ENCODE results near the gene C2orf76.

C2orf76 gene

GRCh38 chr2:119306196-119306590 is 60.4 kb downstream of the C2orf76 start:
- Histone ChIP-seq H3K27ac (peak overlapping the region; percentile 39; the same call in 1 of the 2 replicates), H3K36me3 (ENCODE audit: insufficient read depth, low read length) (no peaks in the 10 kb centered on the region), H3K9ac (ENCODE audit: insufficient read length) (no peak overlapping the region), H3K9me3 (ENCODE audit: low read depth, low read length) (no peaks in the 10 kb centered on the region), H3K4me3 (no peak overlapping the region)
- TF ChIP-seq EZH2 (IDR thresholded peaks at IDR 0.05) (no peak), FOXP2 (optimal IDR thresholded peaks at IDR 0.05; ENCODE audit: control extremely low read depth, extremely low read length, insufficient read depth) (no peak), POLR2AphosphoS5 (IDR thresholded peaks at IDR 0.05; ENCODE audit: borderline replicate concordance, low read depth, low read length) (no peak)
- DNase-seq (ENCODE audit: low read depth, low spot score): no peak

GRCh38 chr2:119305497-119306195 is 61.0 kb downstream of the C2orf76 start:
- H3K9me3 ChIP-seq (ENCODE audit: low read depth, low read length): no peaks in the 10 kb centered on the region
- no peak for DNase-seq (ENCODE audit: low read depth, low spot score)
- TF ChIP-seq POLR2AphosphoS5 (IDR thresholded peaks at IDR 0.05; ENCODE audit: borderline replicate concordance, low read depth, low read length): no peak
- no peak overlapping the region for H3K4me3 ChIP-seq
- H3K9ac ChIP-seq (ENCODE audit: insufficient read length): no peak overlapping the region
- no peak overlapping the region for H3K27ac ChIP-seq
- no peaks in the 10 kb centered on the region for H3K36me3 ChIP-seq (ENCODE audit: insufficient read depth, low read length)

- no peak for TF ChIP-seq EZH2 (IDR thresholded peaks at IDR 0.05)
- no peak for TF ChIP-seq POLR2AphosphoS5 (IDR thresholded peaks at IDR 0.05; ENCODE audit: borderline replicate concordance, low read depth, low read length)
- TF ChIP-seq FOXP2 (optimal IDR thresholded peaks at IDR 0.05; ENCODE audit: control extremely low read depth, extremely low read length, insufficient read depth): no peak
- Histone ChIP-seq H3K9ac (ENCODE audit: insufficient read length) (no peak overlapping the region), H3K27ac (no peak overlapping the region), H3K36me3 (ENCODE audit: insufficient read depth, low read length) (no peaks in the 10 kb centered on the region), H3K9me3 (ENCODE audit: low read depth, low read length) (no peaks in the 10 kb centered on the region), H3K4me3 (no peak overlapping the region)
- DNase-seq (ENCODE audit: low read depth, low spot score): no peak
These were observed 61.8 kb downstream of the C2orf76 start for GRCh38 chr2:119304847-119305246.

- no peaks in the 10 kb centered on the region for H3K36me3 ChIP-seq (ENCODE audit: insufficient read depth, low read length)
- no peaks in the 10 kb centered on the region for H3K9me3 ChIP-seq (ENCODE audit: low read depth, low read length)
- H3K27ac ChIP-seq: no peak overlapping the region
- DNase-seq (ENCODE audit: low read depth, low spot score): no peak
- H3K4me3 ChIP-seq: no peak overlapping the region
- TF ChIP-seq EZH2 (IDR thresholded peaks at IDR 0.05) (no peak), POLR2AphosphoS5 (IDR thresholded peaks at IDR 0.05; ENCODE audit: borderline replicate concordance, low read depth, low read length) (no peak), FOXP2 (optimal IDR thresholded peaks at IDR 0.05; ENCODE audit: control extremely low read depth, extremely low read length, insufficient read depth) (no peak)
- H3K9ac ChIP-seq (ENCODE audit: insufficient read length): no peak overlapping the region
These were observed 65.2 kb downstream of the C2orf76 start for GRCh38 chr2:119301413-119301812.

- no peaks in the 10 kb centered on the region for H3K9me3 ChIP-seq (ENCODE audit: low read depth, low read length)
- no peak overlapping the region for H3K4me3 ChIP-seq
- no peak overlapping the region for H3K9ac ChIP-seq (ENCODE audit: insufficient read length)
- no peaks in the 10 kb centered on the region for H3K36me3 ChIP-seq (ENCODE audit: insufficient read depth, low read length)
- no peak for DNase-seq (ENCODE audit: low read depth, low spot score)
- H3K27ac ChIP-seq: no peak overlapping the region
- no peak for TF ChIP-seq FOXP2 (optimal IDR thresholded peaks at IDR 0.05; ENCODE audit: control extremely low read depth, extremely low read length, insufficient read depth)
These were observed 70.8 kb downstream of the C2orf76 start for GRCh38 chr2:119295688-119296375.

GRCh38 chr2:119294671-119295070 is 72.0 kb downstream of the C2orf76 start:
- Histone ChIP-seq H3K9me3 (ENCODE audit: low read depth, low read length) (no peaks in the 10 kb centered on the region), H3K4me3 (no peak overlapping the region), H3K36me3 (ENCODE audit: insufficient read depth, low read length) (no peaks in the 10 kb centered on the region), H3K27ac (no peak overlapping the region), H3K9ac (ENCODE audit: insufficient read length) (no peak overlapping the region)
- no peak for DNase-seq (ENCODE audit: low read depth, low spot score)
- no peak for TF ChIP-seq POLR2AphosphoS5 (IDR thresholded peaks at IDR 0.05; ENCODE audit: borderline replicate concordance, low read depth, low read length)
- TF ChIP-seq FOXP2 (optimal IDR thresholded peaks at IDR 0.05; ENCODE audit: control extremely low read depth, extremely low read length, insufficient read depth): no peak
- TF ChIP-seq EZH2 (IDR thresholded peaks at IDR 0.05): no peak

GRCh38 chr2:119293900-119294299 is 72.7 kb downstream of the C2orf76 start:
- Histone ChIP-seq H3K27ac (no peak overlapping the region), H3K9me3 (ENCODE audit: low read depth, low read length) (no peaks in the 10 kb centered on the region), H3K4me3 (no peak overlapping the region), H3K9ac (ENCODE audit: insufficient read length) (no peak overlapping the region), H3K36me3 (ENCODE audit: insufficient read depth, low read length) (no peaks in the 10 kb centered on the region)
- TF ChIP-seq POLR2AphosphoS5 (IDR thresholded peaks at IDR 0.05; ENCODE audit: borderline replicate concordance, low read depth, low read length) (no peak), EZH2 (IDR thresholded peaks at IDR 0.05) (no peak), FOXP2 (optimal IDR thresholded peaks at IDR 0.05; ENCODE audit: control extremely low read depth, extremely low read length, insufficient read depth) (no peak)
- no peak for DNase-seq (ENCODE audit: low read depth, low spot score)

GRCh38 chr2:119293254-119293653 is 73.4 kb downstream of the C2orf76 start:
- no peak for DNase-seq (ENCODE audit: low read depth, low spot score)
- Histone ChIP-seq H3K27ac (no peak overlapping the region), H3K36me3 (ENCODE audit: insufficient read depth, low read length) (no peaks in the 10 kb centered on the region), H3K9me3 (ENCODE audit: low read depth, low read length) (no peaks in the 10 kb centered on the region), H3K4me3 (no peak overlapping the region), H3K9ac (ENCODE audit: insufficient read length) (no peak overlapping the region)
- TF ChIP-seq FOXP2 (optimal IDR thresholded peaks at IDR 0.05; ENCODE audit: control extremely low read depth, extremely low read length, insufficient read depth) (no peak), POLR2AphosphoS5 (IDR thresholded peaks at IDR 0.05; ENCODE audit: borderline replicate concordance, low read depth, low read length) (no peak), EZH2 (IDR thresholded peaks at IDR 0.05) (no peak)
